Thyroid gland (tissue), 4 donors: Measurements from ENCODE around the gene DCAF6. TPM values are rescaled to one million over a fixed set of nuclear protein-coding genes. Genes with fewer than 3 reads are reported as not detected.

Source experiments
- DNase-seq, 2 donors: peaks; one replicate each; pipeline ENCODE4 v3.0.0-alpha.2; 2019
- H3K27ac ChIP-seq, 3 donors: fragments of 200-600 bp; sonication (generic); 1 replicate in 2 of 3; 2 replicates in 1 of 3; pipeline ENCODE4 v1.5.1; 2016 to 2019; ENCODE audit warnings: mild to moderate bottlenecking in 1 of 3, moderate library complexity in 1 of 3
- H3K27me3 ChIP-seq: fragments of 200-600 bp; sonication (generic); one replicate; pipeline ENCODE4 v1.5.1; 2019
- H3K36me3 ChIP-seq, 2 donors: fragments of 200-600 bp; sonication (generic); one replicate each; pipeline ENCODE4 v1.5.1; 2016 to 2019
- H3K4me1 ChIP-seq, 2 donors: fragments of 200-600 bp; sonication (generic); one replicate each; pipeline ENCODE4 v1.5.1; 2017 to 2019
- H3K4me3 ChIP-seq, 3 donors: fragments of 200-600 bp; sonication (generic); replicated peaks in 1 of 3; 1 replicate in 2 of 3; 2 replicates in 1 of 3; pipeline ENCODE4 v1.5.1; 2016; ENCODE audit warnings: mild to moderate bottlenecking in 1 of 3
- H3K9me3 ChIP-seq: fragments of 200-600 bp; sonication (generic); one replicate; pipeline ENCODE4 v1.5.1; 2017
- CTCF ChIP-seq, 6 experiments: fragments of 200-600 bp in 3 of 6; fragments of 450-650 bp in 3 of 6; sonication (generic) in 3 of 6; IDR thresholded peaks; one replicate each; pipeline ENCODE4 v1.5.1; 2016 to 2019; ENCODE audit warnings: antibody characterized with exemption in 6 of 6, mild to moderate bottlenecking in 2 of 6, inconsistent platforms in 1 of 6, moderate library complexity in 1 of 6
- POLR2A ChIP-seq, 2 donors: fragments of 450-650 bp; IDR thresholded peaks; one replicate each; pipeline ENCODE4 v1.6.1; 2017; ENCODE audit warnings: antibody characterized with exemption in 2 of 2, mild to moderate bottlenecking in 2 of 2, moderate library complexity in 1 of 2
- WGBS, 2 donors: methylation state at CpG; one replicate each; pipeline ENCODE4 v1.1.5; 2017; 5-methylcytosine and 5-hydroxymethylcytosine counted together
- intact Hi-C: fragments of 100-400 bp; cut with DNase I; formaldehyde crosslinking; loops from one replicate; pipeline ENCODE4 v1.15.1; 2023
- total RNA-seq, 4 donors: library from RNA; depleted of rRNA; stranded (reverse); fragments of >200 nt; gene quantifications; one replicate each; pipeline ENCODE4 v1.2.3, GENCODE V29; 2016

DCAF6 gene
- total RNA-seq, 4 donors from 2014 or later, result 73.7 to 88.7 (median 79.2) TPM

- intact Hi-C loops, result no loop called here
- H3K4me3 ChIP-seq, result no peak overlapping the region
- WGBS, 2 donors, result 81 to 82% methylated on average over 4 of the region's 4 CpGs
- TF ChIP-seq CTCF (IDR thresholded peaks at IDR 0.05), result no peak
- no peak for TF ChIP-seq POLR2A (IDR thresholded peaks at IDR 0.05)
- H3K9me3 ChIP-seq, result no peaks in the 10 kb centered on the region
- H3K27me3 ChIP-seq, result no peaks in the 10 kb centered on the region
- H3K27ac ChIP-seq, result no peak overlapping the region
- no peak for DNase-seq
- H3K36me3 ChIP-seq, result peaks cover 0 to 4% of the 10 kb centered on the region in 2 donors
- no peaks in the 10 kb centered on the region for H3K4me1 ChIP-seq
Observed at GRCh38 chr1:167964646-167965045, 28.2 kb downstream of the DCAF6 start.

- intact Hi-C loops, result no loop called here
- no peak for DNase-seq
- H3K4me1 ChIP-seq, result no peaks in the 10 kb centered on the region
- no peaks in the 10 kb centered on the region for H3K27me3 ChIP-seq
- H3K9me3 ChIP-seq, result no peaks in the 10 kb centered on the region
- H3K27ac ChIP-seq, result no peak overlapping the region
- WGBS, 2 donors, result 84% methylated on average over 4 of the region's 4 CpGs
- H3K4me3 ChIP-seq, result no peak overlapping the region
- H3K36me3 ChIP-seq, result peaks cover 0 to 4% of the 10 kb centered on the region in 2 donors
- TF ChIP-seq CTCF (IDR thresholded peaks at IDR 0.05), result no peak
Observed at GRCh38 chr1:167966050-167966449, 29.6 kb downstream of the DCAF6 start.

GRCh38 chr1:167968569-167968968 is 32.1 kb downstream of the DCAF6 start:
- Histone ChIP-seq H3K36me3 (peaks cover 0 to 4% of the 10 kb centered on the region in 2 donors), H3K4me3 (no peak overlapping the region), H3K4me1 (no peaks in the 10 kb centered on the region), H3K9me3 (no peaks in the 10 kb centered on the region), H3K27me3 (no peaks in the 10 kb centered on the region), H3K27ac (no peak overlapping the region)
- intact Hi-C loops, result no loop called here
- 80 to 88% methylated on average over 3 of the region's 3 CpGs for WGBS, 2 donors
- no peak for TF ChIP-seq CTCF (IDR thresholded peaks at IDR 0.05)
- no peak for TF ChIP-seq POLR2A (IDR thresholded peaks at IDR 0.05)
- no peak for DNase-seq

GRCh38 chr1:167973832-167974231 is 37.3 kb downstream of the DCAF6 start:
- Histone ChIP-seq H3K27ac (no peak overlapping the region), H3K36me3 (no peaks in the 10 kb centered on the region), H3K9me3 (no peaks in the 10 kb centered on the region), H3K4me1 (no peaks in the 10 kb centered on the region), H3K27me3 (no peaks in the 10 kb centered on the region), H3K4me3 (no peak overlapping the region)
- 78 to 84% methylated on average over 2 of the region's 2 CpGs for WGBS, 2 donors
- intact Hi-C loops, result no loop called here
- TF ChIP-seq POLR2A (IDR thresholded peaks at IDR 0.05), result no peak
- no peak for TF ChIP-seq CTCF (IDR thresholded peaks at IDR 0.05)
- DNase-seq, result no peak

- TF ChIP-seq POLR2A (IDR thresholded peaks at IDR 0.05) (no peak), CTCF (IDR thresholded peaks at IDR 0.05) (no peak)
- no peak overlapping the region for H3K27ac ChIP-seq
- no peaks in the 10 kb centered on the region for H3K36me3 ChIP-seq
- H3K9me3 ChIP-seq, result no peaks in the 10 kb centered on the region
- intact Hi-C loops, result no loop called here
- no peak for DNase-seq
- H3K4me1 ChIP-seq, result no peaks in the 10 kb centered on the region
- no peak overlapping the region for H3K4me3 ChIP-seq
- H3K27me3 ChIP-seq, result no peaks in the 10 kb centered on the region
- WGBS, 2 donors, result 96 to 97% methylated on average over 4 of the region's 4 CpGs
Observed at GRCh38 chr1:167974698-167975097, 38.2 kb downstream of the DCAF6 start.
